K562 (cell line): ENCODE data around the gene OR7C1. TPM values are rescaled to one million over a fixed set of nuclear protein-coding genes. Genes with fewer than 3 reads are reported as not detected.

Experiments used
- ATAC-seq: fragments of 200-7000 bp; cut with Tn5 transposase; 3 replicates; pipeline ENCODE4 v1.9.1; 2020; ENCODE audit warnings: moderate library complexity
- Bru-seq: library from RNA; stranded (reverse); fragments of 400-500 nt; gene quantifications from one replicate; lab custom pipeline; 2021; lab: Mats Ljungman, UMichigan
- BruChase-seq, 2 experiments: library from RNA; stranded (reverse); fragments of 400-500 nt; gene quantifications; one replicate each; lab custom pipeline; 2021; lab: Mats Ljungman, UMichigan
- BruUV-seq: library from RNA; stranded (reverse); fragments of 400-500 nt; replicated peaks from 2 replicates; lab custom pipeline; 2021; lab: Mats Ljungman, UMichigan
- CTCF ChIA-PET: fragments of 300-600 bp; formaldehyde crosslinking; extraction: SDS; loops from one replicate; lab custom pipeline; 2021; ENCODE audit warnings: low intra/inter-chr PET ratio; lab: Yijun Ruan, JAX
- POLR2A ChIA-PET: fragments of 300-600, 350-650 bp; sonication (Branson Sonifier 250); formaldehyde crosslinking; extraction: SDS; loops from one replicate; lab custom pipeline; 2021; ENCODE audit warnings: antibody characterized with exemption, inconsistent platforms; lab: Yijun Ruan, JAX
- DNase-seq, 4 experiments: peaks; one replicate each; pipeline versions ENCODE4 v3.0.0 to v3.0.0-alpha.2; 2011 to 2018; ENCODE audit warnings: low spot score in 3 of 4, mixed read lengths in 3 of 4; ENCODE audit errors: extremely low read depth in 1 of 4
- FAIRE-seq: peaks from 2 replicates; lab custom pipeline; 2011; peaks lifted over from hg19 to GRCh38; lab: Jason Lieb, UNC
- H2AFZ ChIP-seq: 2 replicates; pipeline ENCODE4 v1.6.0; 2011; ENCODE audit warnings: low read depth, low read length, control low read depth, inconsistent platforms
- H3K27ac ChIP-seq: fragments of 200-600 bp; 3 replicates; pipeline ENCODE4 v1.8.0; 2011; ENCODE audit warnings: low read depth, mild to moderate bottlenecking, control low read depth, inconsistent platforms, low read length, moderate library complexity, mixed read lengths; ENCODE audit errors: extremely low read depth
- H3K27me3 ChIP-seq, 2 experiments: fragments of 300-600 bp in 1 of 2; 2 replicates in 1 of 2; 3 replicates in 1 of 2; pipeline versions ENCODE4 v1.6.0 to v1.8.0; 2011; ENCODE audit warnings: inconsistent platforms in 2 of 2, low read length in 2 of 2, mild to moderate bottlenecking in 1 of 2, mixed read lengths in 1 of 2, moderate library complexity in 1 of 2; ENCODE audit not compliant: control insufficient read depth in 2 of 2, insufficient read depth in 2 of 2
- H3K36me3 ChIP-seq: fragments of 300-600 bp; 3 replicates; pipeline ENCODE4 v1.8.0; 2011; ENCODE audit warnings: mild to moderate bottlenecking, low read length, inconsistent platforms; ENCODE audit not compliant: control insufficient read depth, insufficient read depth
- H3K4me1 ChIP-seq, 2 experiments: fragments of 200-600 bp in 1 of 2; replicated peaks in 1 of 2; 2 replicates in 1 of 2; 3 replicates in 1 of 2; pipeline versions ENCODE4 v1.5.1 to v1.8.0; 2011; ENCODE audit warnings: inconsistent platforms in 2 of 2, low read length in 2 of 2, mild to moderate bottlenecking in 1 of 2, mixed read lengths in 1 of 2, moderate library complexity in 1 of 2; ENCODE audit not compliant: control insufficient read depth in 2 of 2, insufficient read depth in 2 of 2
- H3K4me2 ChIP-seq: 2 replicates; pipeline ENCODE4 v1.6.1; 2011; ENCODE audit warnings: low read length, control low read depth, inconsistent platforms, mixed read lengths; ENCODE audit not compliant: insufficient read depth
- H3K4me3 ChIP-seq: fragments of 200-600 bp; sonication (generic), shearing (Covaris generic); 2 replicates; pipeline ENCODE4 v1.5.1; 2016; ENCODE audit warnings: control low read depth, inconsistent platforms
- H3K79me2 ChIP-seq: fragments of 200-600 bp; 3 replicates; pipeline ENCODE4 v1.8.0; 2011; ENCODE audit warnings: low read length, inconsistent platforms; ENCODE audit not compliant: control insufficient read depth, insufficient read depth
- H3K9ac ChIP-seq, 2 experiments: 2 replicates each; pipeline versions ENCODE4 v1.6.0 to v1.6.1; 2011; ENCODE audit warnings: low read depth in 2 of 2, low read length in 2 of 2, control low read depth in 1 of 2, inconsistent platforms in 1 of 2, mild to moderate bottlenecking in 1 of 2, mixed read lengths in 1 of 2; ENCODE audit not compliant: insufficient read depth in 1 of 2
- H3K9me1 ChIP-seq: one replicate; pipeline ENCODE4 v1.6.0; 2011; ENCODE audit warnings: inconsistent platforms, mild to moderate bottlenecking, low read length, moderate library complexity; ENCODE audit not compliant: control insufficient read depth, insufficient read depth
- H3K9me3 ChIP-seq: replicated peaks from 2 replicates; pipeline ENCODE4 v1.5.1; 2011; ENCODE audit warnings: low read depth, low read length, inconsistent platforms; ENCODE audit not compliant: control insufficient read depth, insufficient read depth
- H4K20me1 ChIP-seq: replicated peaks from 2 replicates; pipeline ENCODE4 v1.6.1; 2011; ENCODE audit warnings: low read length, inconsistent platforms, mixed read lengths; ENCODE audit not compliant: control insufficient read depth, insufficient read depth
- BCOR ChIP-seq: fragments of 450-650 bp; IDR thresholded peaks from 2 replicates; pipeline ENCODE4 v1.6.1; 2016
- HDAC3 ChIP-seq: fragments of 450-650 bp; IDR thresholded peaks from 2 replicates; pipeline ENCODE4 v1.6.1; 2018; ENCODE audit warnings: borderline replicate concordance, mild to moderate bottlenecking, moderate library complexity; ENCODE audit not compliant: partially characterized antibody
- HDAC6 ChIP-seq: IDR thresholded peaks from 2 replicates; pipeline ENCODE4 v1.6.1; 2012; ENCODE audit warnings: low read depth, mild to moderate bottlenecking, control low read depth, inconsistent platforms, low read length, moderate library complexity
- KAT8 ChIP-seq: fragments of 450-650 bp; IDR thresholded peaks from 2 replicates; pipeline ENCODE4 v1.6.1; 2016; ENCODE audit warnings: low read depth, mild to moderate bottlenecking
- KLF1 ChIP-seq: fragments of 450-650 bp; IDR thresholded peaks from 2 replicates; pipeline ENCODE4 v1.6.1; 2016; ENCODE audit warnings: missing genetic modification characterization, missing compliant biosample characterization
- MITF ChIP-seq: IDR thresholded peaks from 2 replicates; pipeline ENCODE4 v1.6.1; 2014; ENCODE audit warnings: antibody characterized with exemption
- MNT ChIP-seq, 2 experiments: fragments of 450-650 bp; conservative IDR thresholded peaks; 2 replicates each; pipeline ENCODE4 v1.6.1; 2017; ENCODE audit warnings: mild to moderate bottlenecking in 2 of 2, moderate library complexity in 2 of 2
- NCOA6 ChIP-seq: fragments of 450-650 bp; IDR thresholded peaks from 2 replicates; pipeline ENCODE4 v1.6.1; 2017; ENCODE audit warnings: mild to moderate bottlenecking
- NFXL1 ChIP-seq: fragments of 450-650 bp; formaldehyde crosslinking; IDR thresholded peaks from 2 replicates; pipeline ENCODE4 v1.4.0; 2021; ENCODE audit warnings: mild to moderate bottlenecking
- POLR2AphosphoS5 ChIP-seq: IDR thresholded peaks from 2 replicates; pipeline ENCODE4 v1.6.1; 2011; ENCODE audit warnings: mild to moderate bottlenecking, low read depth, low read length, moderate library complexity; ENCODE audit not compliant: control insufficient read depth, insufficient read depth
- TCF15 ChIP-seq: fragments of 250-450 bp; sonication (Bioruptor Pico); IDR thresholded peaks from 2 replicates; pipeline ENCODE4 v1.8.0; 2022; ENCODE audit warnings: moderate library complexity, mild to moderate bottlenecking, inconsistent platforms
- TCF7 ChIP-seq: sonication (generic); IDR thresholded peaks from 2 replicates; pipeline ENCODE4 v1.6.1; 2016; ENCODE audit warnings: antibody characterized with exemption, borderline replicate concordance
- TRIM24 ChIP-seq, 2 experiments: fragments of 450-650 bp; IDR thresholded peaks; 2 replicates each; pipeline ENCODE4 v1.6.1; 2016
- ZBTB26 ChIP-seq: fragments of 450-650 bp; formaldehyde crosslinking; IDR thresholded peaks from 2 replicates; pipeline ENCODE4 v1.4.0; 2022; ENCODE audit warnings: missing genetic modification characterization
- ZNF274 ChIP-seq: IDR thresholded peaks from 2 replicates; pipeline ENCODE4 v1.6.1; 2011; ENCODE audit warnings: low read depth, mild to moderate bottlenecking, low read length, moderate library complexity, borderline replicate concordance
- ZNF77 ChIP-seq: fragments of 250-450 bp; sonication (Bioruptor Pico); IDR thresholded peaks from 2 replicates; pipeline ENCODE4 v1.5.0; 2020
- WGBS: fragments of 100-300 bp; shearing (Covaris generic); methylation state at CpG from one replicate; pipeline ENCODE4 v1.1.6; 2016; ENCODE audit warnings: low coverage, mixed read lengths; ENCODE audit not compliant: insufficient coverage; ENCODE audit errors: missing lambda C conversion rate; 5-methylcytosine and 5-hydroxymethylcytosine counted together
- in situ Hi-C: fragments of 300-500 bp; cut with MboI; formaldehyde crosslinking; loops from 4 replicates; pipeline ENCODE4 v1.15.0; 2018; ENCODE audit warnings: inconsistent platforms, mixed read lengths
- intact Hi-C: fragments of 100-400 bp; cut with micrococcal nuclease; formaldehyde crosslinking; loops from 2 replicates; pipeline ENCODE4 v1.14.2; 2022
- long read RNA-seq, 3 experiments: library from polyadenylated mRNA in 2 of 3; library from RNA in 1 of 3; unstranded in 2 of 3; stranded (forward) in 1 of 3; transcript quantifications; one replicate each; pipeline ENCODE4 v2.0.0, GENCODE V29; 2019 to 2022
- polyA minus RNA-seq, 3 experiments: library from RNA; depleted of rRNA, polyadenylated mRNA; stranded (reverse); fragments of >200 nt; gene quantifications; 2 replicates each; pipeline ENCODE4 v1.2.3, GENCODE V29; 2011
- polyA plus RNA-seq, 8 experiments: library from polyadenylated mRNA; depleted of rRNA in 4 of 8; stranded (reverse) in 5 of 8; unstranded in 3 of 8; fragments of >200 nt; fragmentation: Nextera tagmentation in 2 of 8; fragmentation: Illumina TruSeq in 1 of 8; extraction: Ambion mirVana in 2 of 8; extraction: Trizol in 1 of 8; gene quantifications; 2 replicates each; pipeline versions ENCODE4 v1.2.1 to v1.2.3, GENCODE V29; 2011 to 2014; ENCODE audit warnings: inconsistent platforms in 1 of 8, missing spikeins in 1 of 8
- total RNA-seq, 7 experiments: library from RNA; depleted of rRNA in 6 of 7; stranded (reverse); fragments of >200 nt in 6 of 7; fragmentation: Illumina TruSeq in 2 of 7; extraction: Trizol in 2 of 7; gene quantifications; 2 replicates each; pipeline versions ENCODE4 v1.2.1 to v1.2.3, GENCODE V29; 2011 to 2021; ENCODE audit warnings: low replicate concordance in 1 of 7

The OR7C1 gene
- not detected in 2 replicates for total RNA-seq (2011; cell fraction: chromatin; rRNA removed; ENCODE audit: low replicate concordance)
- not detected in 2 replicates for total RNA-seq (2011; cell fraction: nucleolus; rRNA removed)
- total RNA-seq (2011; cell fraction: nucleoplasm; rRNA removed), result not detected in 2 replicates
- total RNA-seq (2014; rRNA removed) (0.08 and 0.14 TPM in 2 replicates), total RNA-seq (2014; rRNA removed; fragmentation: Illumina TruSeq; extraction: Trizol) (under 0.01 and 0.04 TPM in 2 replicates), total RNA-seq (2015; rRNA removed; fragmentation: Illumina TruSeq; extraction: Trizol) (0.04 and 0.18 TPM in 2 replicates), total RNA-seq (2021) (0.16 TPM in 1 of 2 replicates, not detected in the other), polyA plus RNA-seq (2011; rRNA removed) (not detected in 2 replicates), polyA plus RNA-seq (2014; fragmentation: Illumina TruSeq; extraction: Trizol) (0.07 TPM in 1 of 2 replicates, not detected in the other), polyA plus RNA-seq (2014; fragmentation: Nextera tagmentation; extraction: Ambion mirVana) (under 1 TPM; 0.08 to 0.11 TPM), polyA plus RNA-seq (2014; rRNA removed) (0.01 TPM in 1 of 2 replicates, not detected in the other), polyA minus RNA-seq (2011; rRNA and poly(A)+ RNA removed) (not detected in 2 replicates), Bru-seq, nascent RNA (percentile 12 among the genes with signal in this experiment), BruChase-seq, experiment 1, labeled RNA remaining after a 2-hour chase (percentile 3 among the genes with signal in this experiment), BruChase-seq, experiment 2, labeled RNA remaining after a 6-hour chase (not detected)
- polyA plus RNA-seq (2011; cell fraction: cytosol; rRNA removed), result 0.06 TPM in 1 of 2 replicates, not detected in the other
- not detected in 2 replicates for polyA plus RNA-seq (2011; cell fraction: nucleus; rRNA removed)
- 0.06 and 0.09 TPM in 2 replicates for polyA plus RNA-seq (2012)
- not detected in 2 replicates for polyA minus RNA-seq (2011; cell fraction: cytosol; rRNA and poly(A)+ RNA removed)
- not detected in 2 replicates for polyA minus RNA-seq (2011; cell fraction: nucleus; rRNA and poly(A)+ RNA removed)
- long read RNA-seq, experiment 1, partial matches to known transcripts, result 0 of 1 reads
- long read RNA-seq, experiment 1, other reads (novel, unspliced or antisense), result 1 of 1 reads
- long read RNA-seq, experiment 2, result 0 reads
- long read RNA-seq, experiment 3, result 0 reads

- H2AFZ ChIP-seq, result no peak within 1 kb of the TSS
- ATAC-seq, result no peak
- no peak within 1 kb of the TSS for H3K27ac ChIP-seq
- no TSS peak for BruUV-seq
- H3K4me1 ChIP-seq, result peaks cover 0 to 3% of the 10 kb centered on the region in 2 experiments; a peak in 3 of 5 replicates
- no peak within 1 kb of the TSS for H3K9ac ChIP-seq
- no peaks in the 10 kb centered on the region; the same call in 1 of the 2 replicates for H3K9me3 ChIP-seq
- H3K79me2 ChIP-seq, result no peaks in the 10 kb centered on the region
- DNase-seq, result no peak
- ChIA-PET POLR2A (interaction anchor here (0.8 kb wide), 2 partner anchors 9 to 324 kb away, joined by 3 read pairs; no protein-coding TSS in a partner anchor), CTCF (no interaction called here)
- no peak for FAIRE-seq
- no peaks in the 10 kb centered on the region for H3K36me3 ChIP-seq
- no peak within 1 kb of the TSS for H3K4me3 ChIP-seq
- H4K20me1 ChIP-seq, result no peaks in the 10 kb centered on the region
- intact Hi-C loops, result no loop called here
- peaks cover 9 to 10% of the 10 kb centered on the region in 2 experiments; a peak in 4 of 5 replicates for H3K27me3 ChIP-seq
- no peaks in the 10 kb centered on the region for H3K9me1 ChIP-seq
- WGBS, result 0% methylated on average over 1 of the region's 1 CpG
- H3K4me2 ChIP-seq, result no peak within 1 kb of the TSS
- in situ Hi-C loops, result no loop called here
- TF ChIP-seq ZBTB26 (CRISPR knock-in tag) (no peak), NCOA6 (no peak), NFXL1 (CRISPR knock-in tag) (no peak), ZNF274 (no peak), TCF15 (CRISPR knock-in tag) (no peak), TCF7 (no peak), HDAC3 (no peak), ZNF77 (no peak), HDAC6 (no peak), POLR2AphosphoS5 (no peak), KLF1 (no peak), MNT (conservative IDR thresholded peaks at IDR 0.05) (no peak), BCOR (no peak), MITF (no peak), TRIM24 (IDR thresholded peaks at IDR 0.05) (no peak), KAT8 (no peak)
These were observed at the start of gene OR7C1, which contains the start of gene OR7A5 for GRCh38 chr19:14835011-14835410. OR7C1 (minus strand) TSS chr19:14835185; CDS start chr19:14800136, 35,049 bp downstream. OR7A5 (minus strand) TSS chr19:14835185; CDS start chr19:14828241, 6,944 bp downstream.
